GM21723 (cell line): Measurements from ENCODE around the gene RTP5.

ENCODE experiments used
- ATAC-seq: cut with Tn5 transposase; IDR thresholded peaks from one replicate; pipeline ENCODE4 v1.9.1; 2021; ENCODE audit warnings: mild to moderate bottlenecking, moderate library complexity; ENCODE audit not compliant: unreplicated experiment

RTP5 gene

GRCh38 chr2:241843321-241844065 is 26.0 kb upstream of the RTP5 start:
- ATAC-seq = peak; percentile 4

DNA sequence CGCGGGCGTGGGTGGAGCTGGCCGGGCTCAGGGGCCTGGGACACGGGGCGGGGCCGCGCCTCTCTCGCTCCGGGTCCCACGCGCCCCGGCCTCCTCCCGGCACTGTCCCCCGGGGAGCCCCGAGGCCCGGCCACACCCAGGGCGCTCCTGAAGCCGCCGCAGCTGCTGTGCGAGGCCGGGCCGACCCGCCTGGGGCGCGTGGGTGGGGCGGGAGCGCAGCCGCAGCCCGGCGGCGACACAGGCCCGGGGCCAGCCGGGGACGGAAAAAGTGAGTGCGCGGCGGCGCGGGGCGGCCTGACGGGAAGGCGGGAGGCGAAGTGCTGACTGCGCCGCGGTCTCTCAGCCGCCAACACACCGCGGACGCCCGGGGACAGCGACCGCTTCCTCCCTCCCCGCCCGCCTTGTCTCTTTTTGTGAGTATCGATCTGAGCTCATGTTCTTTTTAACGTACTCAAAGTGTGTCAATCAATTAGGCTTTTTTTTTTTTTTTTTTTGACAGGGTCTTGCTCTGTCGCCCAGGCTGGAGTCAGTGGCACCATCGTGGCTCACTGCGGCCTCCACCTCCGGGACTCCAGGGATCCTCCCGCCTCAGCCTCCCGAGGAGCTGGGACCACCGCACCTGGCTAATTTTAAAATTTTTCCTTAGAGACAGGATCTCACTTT is 25.3 kb upstream of the RTP5 start:
- peak; percentile 56 for ATAC-seq

DNA sequence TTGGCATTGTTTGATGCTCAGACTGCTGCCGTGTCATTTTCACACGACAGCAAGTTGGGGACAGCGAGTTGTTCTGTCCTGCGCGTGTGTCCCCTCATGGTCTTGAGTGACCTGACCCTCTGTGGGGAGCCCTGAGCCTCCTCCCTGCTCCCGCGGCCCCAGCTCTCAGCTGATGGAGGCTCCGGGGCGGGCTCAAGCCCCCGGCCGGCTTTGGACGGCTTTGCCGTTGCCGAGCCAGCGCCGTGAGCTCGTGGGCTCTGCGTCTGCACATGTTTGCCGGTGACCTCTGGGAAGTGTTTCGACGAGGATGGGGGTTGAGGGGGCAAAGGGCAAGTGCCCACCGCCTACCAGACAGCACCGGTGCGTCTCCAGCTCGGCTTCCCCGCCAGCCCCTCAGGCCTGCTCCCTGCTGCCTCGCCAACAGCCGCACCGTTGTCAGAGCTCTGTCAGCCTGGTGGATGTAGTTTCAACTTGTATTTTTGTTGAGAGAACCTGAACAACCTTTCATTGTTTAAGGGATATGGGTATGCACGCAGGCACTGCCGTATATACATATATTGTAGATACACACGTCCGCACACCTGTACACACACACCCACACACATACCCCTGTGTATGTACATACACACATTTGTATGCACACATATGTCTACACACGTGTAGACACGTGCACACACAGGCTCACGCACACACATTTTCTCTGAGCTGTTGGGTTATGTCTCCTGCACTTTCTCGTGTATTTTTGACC is 24.5 kb upstream of the RTP5 start:
- no peak for ATAC-seq

DNA sequence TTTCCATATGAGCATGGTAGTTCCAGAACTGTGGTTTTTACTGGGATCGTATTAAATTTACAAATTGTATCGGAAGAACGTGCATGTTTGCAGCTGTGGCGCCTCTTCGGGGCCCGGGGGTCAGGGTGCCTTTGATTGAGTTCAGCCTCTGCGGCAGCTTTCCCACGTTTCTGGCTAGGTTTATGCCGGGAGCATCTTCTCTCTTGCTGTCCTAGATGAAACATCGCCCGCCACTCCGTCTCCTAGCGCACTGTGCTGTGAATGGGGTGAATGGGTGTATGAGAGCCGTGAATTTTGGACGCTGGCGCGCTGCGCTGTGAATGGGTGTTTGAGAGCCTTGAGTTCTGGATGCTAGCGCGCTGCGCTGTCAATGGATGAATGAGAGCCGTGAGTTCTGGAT is 23.1 kb upstream of the RTP5 start:
- ATAC-seq = no peak

DNA sequence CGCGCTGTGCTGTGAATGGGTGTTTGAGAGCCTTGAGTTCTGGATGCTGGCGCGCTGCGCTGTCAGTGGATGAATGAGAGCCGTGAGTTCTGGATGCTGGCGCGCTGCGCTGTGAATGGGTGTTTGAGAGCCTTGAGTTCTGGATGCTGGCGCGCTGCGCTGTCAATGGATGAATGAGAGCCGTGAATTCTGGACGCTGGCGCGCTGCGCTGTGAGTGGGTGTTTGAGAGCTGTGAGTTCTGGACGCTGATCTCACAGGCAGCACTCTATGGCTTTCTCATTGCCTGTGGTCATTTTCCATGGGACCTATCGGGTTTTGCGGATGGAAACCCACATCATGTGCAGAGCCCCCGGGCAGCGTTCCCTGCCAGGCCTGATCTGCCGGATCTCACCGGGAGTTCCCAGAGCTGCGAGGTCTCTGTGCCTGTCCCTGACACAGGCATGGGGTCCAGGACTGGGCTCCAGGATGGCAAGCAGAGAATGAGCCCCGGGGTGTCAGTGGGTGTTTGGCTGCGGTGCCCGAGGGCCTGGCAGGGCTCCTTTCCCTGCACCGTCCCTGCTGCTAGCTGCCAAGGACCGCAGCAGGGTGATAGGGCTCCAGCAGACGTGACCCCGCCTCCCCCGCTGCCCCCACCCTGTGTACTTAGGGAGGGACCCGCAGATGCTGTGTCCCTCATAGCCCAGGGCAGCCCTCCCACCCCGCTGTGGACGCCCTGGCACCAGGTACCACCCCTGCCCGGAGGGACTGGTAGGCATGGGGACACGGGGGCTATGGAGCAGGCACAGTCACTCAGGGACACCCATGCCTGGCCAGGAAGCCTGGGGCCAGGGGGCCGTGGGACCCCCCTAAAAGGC is 20.5 kb upstream of the RTP5 start:
- no peak for ATAC-seq

GRCh38 chr2:241849616-241850543 is 19.6 kb upstream of the RTP5 start:
- no peak for ATAC-seq

- ATAC-seq = no peak
Observed at GRCh38 chr2:241850544-241851324, 18.8 kb upstream of the RTP5 start.

GRCh38 chr2:241851325-241852115 is 18.0 kb upstream of the RTP5 start:
- ATAC-seq = no peak

- no peak for ATAC-seq
Observed at GRCh38 chr2:241852116-241852980, 17.2 kb upstream of the RTP5 start.

DNA sequence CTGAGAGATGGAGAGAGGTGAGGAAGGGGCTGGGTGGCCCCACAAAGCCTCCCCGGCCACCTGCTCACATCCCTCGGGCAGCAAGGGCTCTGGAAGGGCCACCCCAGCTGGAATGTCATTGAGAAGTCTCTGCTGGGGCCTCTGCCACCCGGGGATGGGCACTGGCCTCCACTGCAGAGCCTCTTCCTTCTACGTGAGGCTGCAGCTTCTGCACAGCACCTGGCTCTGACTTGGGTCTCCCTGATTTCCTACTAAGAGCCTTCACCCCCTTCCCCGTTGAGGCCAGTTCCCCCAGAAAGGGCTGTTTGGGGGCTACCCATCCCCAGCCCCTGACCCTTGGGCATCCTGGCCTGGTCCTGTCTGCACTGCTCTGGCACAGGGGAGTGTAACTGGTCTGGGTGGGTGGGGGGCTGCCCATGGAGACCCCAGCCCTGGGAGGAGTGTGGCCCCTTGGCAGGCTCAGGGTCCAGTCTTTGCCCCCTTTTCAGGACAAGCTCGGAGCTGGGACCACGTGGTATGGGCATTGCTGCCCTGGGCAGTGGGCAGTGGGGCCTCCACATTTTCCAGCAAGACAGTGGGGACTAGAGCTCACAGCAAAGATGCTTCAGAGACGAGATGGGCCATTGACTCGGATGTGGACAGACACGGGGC is 16.4 kb upstream of the RTP5 start:
- ATAC-seq = no peak

DNA sequence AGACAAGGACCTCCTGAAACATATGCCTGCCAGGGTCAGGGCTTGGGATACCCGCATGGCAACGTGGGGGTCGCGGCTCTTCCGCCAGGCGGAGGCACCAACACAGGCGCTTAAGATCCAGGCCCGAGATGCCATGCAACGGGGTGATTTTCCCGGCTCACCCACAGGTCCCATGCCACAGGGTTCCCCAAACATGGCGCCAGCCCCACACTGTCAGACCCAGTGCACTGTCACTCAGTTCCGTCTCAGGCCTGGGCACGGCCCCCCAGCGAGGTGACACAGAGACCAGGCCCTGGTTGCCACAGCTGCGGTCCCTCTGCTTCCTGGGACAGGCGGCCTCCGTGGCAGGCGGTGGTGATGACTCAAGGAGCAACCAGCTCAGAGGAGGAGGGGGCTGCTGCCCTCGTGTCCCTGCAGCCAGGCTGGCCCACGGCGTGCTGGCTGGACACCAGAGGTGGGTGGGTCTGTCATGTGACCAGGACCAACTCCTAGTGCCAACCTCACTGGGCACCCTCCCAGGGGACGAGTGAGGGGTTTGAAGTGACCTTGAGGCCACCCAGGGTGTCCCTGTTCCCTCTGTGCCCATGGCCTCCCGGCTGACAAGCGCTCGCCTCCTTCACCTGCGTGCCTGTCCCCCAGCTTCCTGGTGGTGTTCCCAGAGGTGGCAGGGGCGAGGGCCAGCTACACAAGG is 15.7 kb upstream of the RTP5 start:
- no peak for ATAC-seq

DNA sequence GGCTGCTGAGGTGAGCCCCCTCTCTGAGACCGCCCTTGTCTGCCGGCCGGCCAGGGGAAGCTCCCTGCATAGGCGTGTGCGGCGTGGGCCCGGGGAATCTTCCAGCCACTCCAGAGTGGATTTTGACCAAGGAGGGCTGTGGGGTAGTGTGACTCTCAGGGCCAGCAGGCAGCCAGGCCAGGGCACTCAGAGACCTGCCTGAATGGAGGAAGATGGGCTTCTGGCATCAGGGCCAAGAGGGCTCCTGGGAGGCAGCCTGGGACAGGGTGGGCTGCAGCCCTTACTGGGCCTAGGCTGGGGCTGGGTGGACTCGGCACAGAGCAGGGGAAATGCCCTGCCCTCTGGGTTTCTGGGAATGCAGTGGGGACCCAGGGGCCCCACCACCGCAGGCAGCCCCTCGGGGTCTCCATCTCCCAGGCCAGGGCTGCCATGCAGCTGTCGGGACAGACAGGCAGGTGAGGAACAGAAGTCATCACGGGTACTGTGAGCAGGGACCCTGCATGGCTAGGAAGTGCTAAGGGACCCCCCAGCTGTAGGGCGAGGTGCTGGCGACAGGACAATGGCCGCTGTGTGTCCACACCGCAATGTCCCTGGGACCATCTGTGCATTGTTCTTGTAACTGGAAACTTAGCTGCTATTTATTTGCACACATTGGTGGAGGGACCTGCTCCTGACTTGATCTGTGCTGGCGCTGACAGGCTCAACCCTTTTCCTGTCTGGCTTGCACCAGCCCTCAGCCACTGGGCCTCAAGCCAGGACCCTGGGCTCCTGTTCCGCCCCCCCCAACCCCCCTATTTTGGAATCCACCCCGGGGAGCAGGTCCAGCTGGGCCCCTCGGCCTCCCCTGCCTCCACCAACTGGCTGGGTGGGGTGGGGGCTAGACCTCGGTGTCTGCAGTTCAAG is 14.9 kb upstream of the RTP5 start:
- no peak for ATAC-seq

GRCh38 chr2:241855245-241855887 is 14.2 kb upstream of the RTP5 start:
- no peak for ATAC-seq

DNA sequence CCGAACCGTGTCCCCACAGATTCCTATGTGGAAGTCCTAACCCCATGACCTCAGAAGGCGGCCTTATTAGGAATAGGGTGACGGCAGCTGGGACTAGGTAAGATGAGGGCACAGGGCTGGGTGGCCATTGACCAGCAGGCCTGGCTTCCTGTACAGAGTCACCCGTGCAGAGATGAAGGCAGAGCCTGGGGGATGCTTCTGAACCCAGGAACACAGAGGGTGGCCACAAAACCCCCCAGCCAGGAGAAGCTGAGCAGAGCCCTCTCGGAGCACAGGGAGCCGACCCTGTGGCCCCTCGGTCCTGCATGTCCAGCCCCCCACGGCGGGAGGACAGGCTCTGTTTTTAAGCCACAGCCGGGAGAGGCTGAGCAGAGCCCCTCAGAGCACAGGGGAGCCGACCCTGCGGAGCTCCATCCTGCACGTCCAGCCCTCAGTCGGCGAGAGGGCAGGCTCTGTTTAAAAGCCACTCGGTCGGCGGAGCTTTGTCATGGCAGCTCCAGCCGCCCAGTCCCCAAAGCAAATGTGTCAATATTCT is 13.6 kb upstream of the RTP5 start:
- no peak for ATAC-seq
